Measurements from ENCODE around the gene POLDIP2. TPM values are rescaled to one million over a fixed set of nuclear protein-coding genes. Genes with fewer than 3 reads are reported as not detected.

The POLDIP2 gene
- total RNA-seq, 1 experiment from 2014 or later: 82.8 TPM

GRCh38 chr17:28385037-28385400 lies 27.7 kb upstream of the POLDIP2 start:
- H3K4me2 ChIP-seq (ENCODE audit: insufficient read depth, insufficient read length, low read length): peak overlapping the region; percentile 44
- H2BK15ac ChIP-seq (ENCODE audit: low read depth, low read length): no peak overlapping the region
- no peaks in the 10 kb centered on the region for H4K20me1 ChIP-seq (ENCODE audit: control insufficient read depth, insufficient read depth, insufficient read length)
- no peak overlapping the region for H2BK20ac ChIP-seq (ENCODE audit: low read depth, low read length, poor library complexity, severe bottlenecking)
- peaks cover 4 to 10% of the 10 kb centered on the region in 2 experiments; a peak in 3 of 4 replicates for H3K4me1 Mint-ChIP-seq
- H3K79me2 ChIP-seq (ENCODE audit: insufficient read depth, low read length): no peaks in the 10 kb centered on the region
- H3K9me3 ChIP-seq (ENCODE audit: control insufficient read depth, low read depth, low read length): no peaks in the 10 kb centered on the region
- H3K4me1 ChIP-seq (ENCODE audit: insufficient read depth, low read length): no peaks in the 10 kb centered on the region
- H3K79me1 ChIP-seq (ENCODE audit: insufficient read depth, low read depth, low read length, poor library complexity, severe bottlenecking): no peaks in the 10 kb centered on the region
- H3K27me3 Mint-ChIP-seq (ENCODE audit: low read depth): peaks cover 80% of the 10 kb centered on the region
- H2BK5ac ChIP-seq (ENCODE audit: insufficient read length, low read length): no peak overlapping the region
- H3K18ac ChIP-seq (ENCODE audit: insufficient read length, low read depth, low read length): no peak overlapping the region
- no peak overlapping the region for H3T11ph ChIP-seq (ENCODE audit: low read length)
- H3K4me3 Mint-ChIP-seq: peak overlapping the region; percentile 64 to 83
- peak; percentile 62 for DNase-seq
- H2AK5ac ChIP-seq (ENCODE audit: insufficient read length, low read length): no peak overlapping the region
- no peak overlapping the region for H3K23ac ChIP-seq (ENCODE audit: insufficient read length, low read depth, low read length)
- no peak overlapping the region for H4K8ac ChIP-seq (replicated peaks; ENCODE audit: insufficient read length, low read depth, low read length)
- no peak for TF ChIP-seq CTCF (conservative IDR thresholded peaks at IDR 0.05)
- H3K23me2 ChIP-seq (ENCODE audit: insufficient read length, low read depth, low read length, poor library complexity, severe bottlenecking): peaks cover 12% of the 10 kb centered on the region
- H3K4ac ChIP-seq (ENCODE audit: low read depth, low read length): no peak overlapping the region
- no peak overlapping the region for H3K27ac ChIP-seq (ENCODE audit: insufficient read length, low read depth, low read length)
- no peak overlapping the region for H3K56ac ChIP-seq (ENCODE audit: insufficient read length, low read depth, low read length)
- no peak overlapping the region for H3K27ac Mint-ChIP-seq
- no peak overlapping the region for H2AFZ ChIP-seq (ENCODE audit: low read length)
- WGBS (ENCODE audit: extremely low coverage, insufficient read length, low lambda C conversion rate): no CpG with 5 or more reads among the region's 29 CpGs
- H3K9me3 Mint-ChIP-seq: no peaks in the 10 kb centered on the region; a peak in 1 of 5 replicates
- no peak overlapping the region for H2BK120ac ChIP-seq (ENCODE audit: low read depth, low read length, poor library complexity, severe bottlenecking)
- no peak overlapping the region for H2BK12ac ChIP-seq (ENCODE audit: insufficient read length, low read depth, low read length)
- H3K9ac ChIP-seq (ENCODE audit: extremely low read depth, insufficient read length, low read length): no peak overlapping the region
- H3K36me3 Mint-ChIP-seq (ENCODE audit: insufficient read depth in 1 of 3, low read depth in 3 of 3): peaks cover 0 to 2% (median 0%) of the 10 kb centered on the region in 3 experiments; a peak in 2 of 7 replicates
- peaks cover 13% of the 10 kb centered on the region; the same call in 1 of the 2 replicates for H3K27me3 ChIP-seq (ENCODE audit: insufficient read depth, low read length)
- no peak overlapping the region for H4K5ac ChIP-seq (ENCODE audit: insufficient read length, low read depth, low read length)
- no peak overlapping the region; the same call in 1 of the 2 replicates for H3K14ac ChIP-seq (ENCODE audit: insufficient read depth, low read length)
- no peak overlapping the region for H4K91ac ChIP-seq (ENCODE audit: insufficient read length, low read depth, low read length)
